MM.1S (cell line): ENCODE results near the gene CD40.

Experiments
- CTCF ChIP-seq: fragments of 300-600 bp; sonication (generic); IDR thresholded peaks from 2 replicates; pipeline ENCODE4 v1.5.1; 2016; ENCODE audit warnings: antibody characterized with exemption, low read length, mixed read lengths
- EZH2phosphoT487 ChIP-seq: fragments of 300-600 bp; sonication (generic); IDR thresholded peaks from 2 replicates; pipeline ENCODE4 v1.6.1; 2018; ENCODE audit warnings: antibody characterized with exemption, low read length

GRCh38 chr20:46073024-46073423 lies 45.1 kb upstream of the CD40 start:
- TF ChIP-seq CTCF (no peak), EZH2phosphoT487 (no peak)
